Neural cell (in vitro differentiated cells): ENCODE data around the gene DYNC1I2. TPM values are rescaled to one million over a fixed set of nuclear protein-coding genes. Genes with fewer than 3 reads are reported as not detected.

Source experiments
- H2AFZ ChIP-seq: fragments of 200-600, 300-800 bp; sonication (generic), shearing (Covaris generic); 2 replicates; pipeline ENCODE4 v1.6.0; 2014; ENCODE audit warnings: low read depth, mild to moderate bottlenecking, antibody characterized with exemption, low read length, moderate library complexity
- H3F3A ChIP-seq: fragments of 200-600 bp; shearing (Covaris generic); 2 replicates; pipeline ENCODE4 v1.6.1; 2016; ENCODE audit warnings: mild to moderate bottlenecking, moderate library complexity, mixed read lengths, antibody characterized with exemption, low read length; ENCODE audit not compliant: insufficient read depth, poor library complexity, severe bottlenecking
- H3K27ac ChIP-seq: fragments of 200-600, 300-800 bp; sonication (generic), shearing (Covaris generic); 2 replicates; pipeline ENCODE4 v1.5.1; 2014; ENCODE audit warnings: mild to moderate bottlenecking, low read length, moderate library complexity
- H3K27me3 ChIP-seq: fragments of 300-800, 200-600 bp; sonication (generic), shearing (Covaris generic); 2 replicates; pipeline ENCODE4 v1.6.0; 2014; ENCODE audit warnings: mild to moderate bottlenecking, low read depth, low read length, moderate library complexity; ENCODE audit not compliant: insufficient read depth
- H3K36me3 ChIP-seq: fragments of 300-800, 200-600 bp; sonication (generic), shearing (Covaris generic); 2 replicates; pipeline ENCODE4 v1.5.1; 2014; ENCODE audit warnings: mild to moderate bottlenecking, antibody characterized with exemption, low read length, moderate library complexity; ENCODE audit not compliant: insufficient read depth
- H3K4me2 ChIP-seq: fragments of 300-800, 200-600 bp; sonication (generic), shearing (Covaris generic); 2 replicates; pipeline ENCODE4 v1.6.0; 2014; ENCODE audit warnings: mild to moderate bottlenecking, low read length
- H3K4me3 ChIP-seq: fragments of 300-800, 200-600 bp; sonication (generic), shearing (Covaris generic); 2 replicates; pipeline ENCODE4 v1.5.1; 2014; ENCODE audit warnings: mild to moderate bottlenecking, low read length, moderate library complexity
- H3K79me2 ChIP-seq: fragments of 200-600 bp; shearing (Covaris generic); replicated peaks from 2 replicates; pipeline ENCODE4 v1.6.0; 2014; ENCODE audit warnings: mild to moderate bottlenecking, low read length, moderate library complexity; ENCODE audit not compliant: insufficient read depth
- H3K9ac ChIP-seq: fragments of 300-800, 200-600 bp; sonication (generic), shearing (Covaris generic); 2 replicates; pipeline ENCODE4 v1.6.1; 2016; ENCODE audit warnings: mild to moderate bottlenecking, low read length, mixed read lengths
- H3K9me2 ChIP-seq: fragments of 200-600 bp; shearing (Covaris generic); 2 replicates; pipeline ENCODE4 v1.6.1; 2016; ENCODE audit warnings: mild to moderate bottlenecking, low read length, mixed read lengths; ENCODE audit not compliant: insufficient read depth
- H3K9me3 ChIP-seq: fragments of 200-600, 300-800 bp; sonication (generic), shearing (Covaris generic); 2 replicates; pipeline ENCODE4 v1.6.1; 2016; ENCODE audit warnings: mild to moderate bottlenecking, mixed run types, low read length, moderate library complexity, mixed read lengths
- H4K20me1 ChIP-seq: fragments of 200-600 bp; shearing (Covaris generic); 2 replicates; pipeline ENCODE4 v1.6.1; 2016; ENCODE audit warnings: mild to moderate bottlenecking, mixed run types; ENCODE audit not compliant: insufficient read depth
- EP300 ChIP-seq: fragments of 450-650 bp; conservative IDR thresholded peaks from 2 replicates; pipeline ENCODE4 v1.6.1; 2014; ENCODE audit warnings: antibody characterized with exemption, mild to moderate bottlenecking, moderate library complexity; ENCODE audit not compliant: poor library complexity, severe bottlenecking
- EZH2 ChIP-seq: fragments of 200-600, 300-800 bp; shearing (Covaris generic), sonication (generic); IDR thresholded peaks from 2 replicates; pipeline ENCODE4 v1.6.1; 2014; ENCODE audit warnings: antibody characterized with exemption, low read length, borderline replicate concordance, mild to moderate bottlenecking; ENCODE audit not compliant: insufficient read depth, poor library complexity, severe bottlenecking
- MXI1 ChIP-seq: fragments of 450-650 bp; conservative IDR thresholded peaks from 2 replicates; pipeline ENCODE4 v1.6.1; 2014; ENCODE audit warnings: antibody characterized with exemption, mild to moderate bottlenecking; ENCODE audit not compliant: poor library complexity, severe bottlenecking
- POLR2AphosphoS5 ChIP-seq: IDR thresholded peaks from 2 replicates; pipeline ENCODE4 v1.6.1; 2012
- RAD21 ChIP-seq: fragments of 450-650 bp; conservative IDR thresholded peaks from 2 replicates; pipeline ENCODE4 v1.6.1; 2014; ENCODE audit warnings: antibody characterized with exemption, mild to moderate bottlenecking, moderate library complexity
- SMC3 ChIP-seq: fragments of 450-650 bp; conservative IDR thresholded peaks from 2 replicates; pipeline ENCODE4 v1.6.1; 2014; ENCODE audit warnings: antibody characterized with exemption, mild to moderate bottlenecking, moderate library complexity; ENCODE audit not compliant: poor library complexity
- TAF1 ChIP-seq: IDR thresholded peaks from 2 replicates; pipeline ENCODE4 v1.6.1; 2012; ENCODE audit warnings: low read depth
- polyA minus RNA-seq: library from RNA; depleted of rRNA, polyadenylated mRNA; stranded (reverse); fragments of >200 nt; gene quantifications from 2 replicates; pipeline ENCODE4 v1.2.3, GENCODE V29; 2014
- polyA plus RNA-seq: library from polyadenylated mRNA; depleted of rRNA; stranded (reverse); fragments of >200 nt; gene quantifications from 2 replicates; pipeline ENCODE4 v1.2.3, GENCODE V29; 2014
- TF ChIP-seq, protein P1 (sequence below): fragments of 450-650 bp; IDR thresholded peaks from 2 replicates; pipeline ENCODE4 v1.5.1; 2014; ENCODE audit warnings: antibody characterized with exemption, mild to moderate bottlenecking, moderate library complexity; ENCODE audit not compliant: poor library complexity, severe bottlenecking
- TF ChIP-seq, protein P2 (sequence below): IDR thresholded peaks from 2 replicates; pipeline ENCODE4 v1.6.1; 2012; ENCODE audit warnings: borderline replicate concordance

The DYNC1I2 gene
- polyA plus RNA-seq (530 and 561 TPM in 2 replicates), polyA minus RNA-seq (391 and 451 TPM in 2 replicates)

DNA sequence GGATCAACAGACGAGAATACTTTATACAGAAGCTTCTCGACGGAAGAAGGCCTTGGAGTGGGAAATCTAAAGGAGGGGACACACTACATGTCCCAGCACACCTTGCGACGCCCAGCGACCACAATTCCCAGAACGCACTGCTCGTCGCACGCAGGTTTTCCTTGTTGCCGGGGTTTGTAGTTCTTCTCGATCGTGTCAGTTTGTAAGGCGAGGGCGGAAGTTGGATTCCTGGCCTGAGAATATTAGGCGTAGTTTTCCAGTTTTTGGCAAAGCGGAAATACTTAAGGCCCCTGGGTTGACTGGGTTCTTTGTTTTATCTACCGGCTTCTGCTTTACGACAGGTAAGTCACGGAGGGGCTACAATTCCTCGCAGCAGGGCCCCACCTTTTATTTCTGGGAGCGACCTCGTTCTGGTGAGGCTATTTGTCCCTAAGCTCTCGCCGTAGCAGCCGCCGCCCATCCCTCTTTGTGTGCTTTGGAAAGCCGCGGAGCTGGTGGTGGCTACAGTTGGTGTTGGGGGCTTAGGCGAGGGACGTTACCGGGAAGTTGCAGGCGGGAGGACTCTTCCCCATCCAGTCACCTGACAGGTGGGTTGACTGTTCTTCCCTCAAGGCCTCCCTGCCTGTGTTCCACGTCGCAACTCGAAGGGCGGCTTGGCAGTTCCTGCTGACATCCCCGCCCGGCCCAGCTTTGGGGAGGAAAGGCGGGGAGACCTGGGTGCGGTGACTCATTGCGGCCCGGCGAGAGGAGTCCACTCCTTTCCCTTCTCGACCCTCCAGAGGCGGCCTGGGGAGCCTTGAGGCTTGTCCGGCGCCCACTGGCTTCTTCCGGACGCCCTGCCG lies at the start of gene DYNC1I2:
Gene DYNC1I2 (plus strand): TSS at position 183 of the 842 bp plus-strand sequence. CDS start 2,687 bp downstream, outside the sequence.
- Histone ChIP-seq H3K27me3 (no peaks in the 10 kb centered on the region), H2AFZ (peak within 1 kb of the TSS; percentile 84), H3K79me2 (peaks cover 50% of the 10 kb centered on the region), H4K20me1 (no peaks in the 10 kb centered on the region), H3K4me2 (peak within 1 kb of the TSS; percentile 90), H3K9ac (peak within 1 kb of the TSS; percentile 88), H3K9me2 (no peaks in the 10 kb centered on the region), H3K36me3 (peaks cover 10% of the 10 kb centered on the region), H3K9me3 (no peaks in the 10 kb centered on the region), H3K4me3 (peak within 1 kb of the TSS; percentile 94), H3F3A (no peaks in the 10 kb centered on the region), H3K27ac (peak within 1 kb of the TSS; percentile 81)
- TF ChIP-seq, protein P1, sequence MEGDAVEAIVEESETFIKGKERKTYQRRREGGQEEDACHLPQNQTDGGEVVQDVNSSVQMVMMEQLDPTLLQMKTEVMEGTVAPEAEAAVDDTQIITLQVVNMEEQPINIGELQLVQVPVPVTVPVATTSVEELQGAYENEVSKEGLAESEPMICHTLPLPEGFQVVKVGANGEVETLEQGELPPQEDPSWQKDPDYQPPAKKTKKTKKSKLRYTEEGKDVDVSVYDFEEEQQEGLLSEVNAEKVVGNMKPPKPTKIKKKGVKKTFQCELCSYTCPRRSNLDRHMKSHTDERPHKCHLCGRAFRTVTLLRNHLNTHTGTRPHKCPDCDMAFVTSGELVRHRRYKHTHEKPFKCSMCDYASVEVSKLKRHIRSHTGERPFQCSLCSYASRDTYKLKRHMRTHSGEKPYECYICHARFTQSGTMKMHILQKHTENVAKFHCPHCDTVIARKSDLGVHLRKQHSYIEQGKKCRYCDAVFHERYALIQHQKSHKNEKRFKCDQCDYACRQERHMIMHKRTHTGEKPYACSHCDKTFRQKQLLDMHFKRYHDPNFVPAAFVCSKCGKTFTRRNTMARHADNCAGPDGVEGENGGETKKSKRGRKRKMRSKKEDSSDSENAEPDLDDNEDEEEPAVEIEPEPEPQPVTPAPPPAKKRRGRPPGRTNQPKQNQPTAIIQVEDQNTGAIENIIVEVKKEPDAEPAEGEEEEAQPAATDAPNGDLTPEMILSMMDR: peak; percentile 40
- TF ChIP-seq, protein P2, sequence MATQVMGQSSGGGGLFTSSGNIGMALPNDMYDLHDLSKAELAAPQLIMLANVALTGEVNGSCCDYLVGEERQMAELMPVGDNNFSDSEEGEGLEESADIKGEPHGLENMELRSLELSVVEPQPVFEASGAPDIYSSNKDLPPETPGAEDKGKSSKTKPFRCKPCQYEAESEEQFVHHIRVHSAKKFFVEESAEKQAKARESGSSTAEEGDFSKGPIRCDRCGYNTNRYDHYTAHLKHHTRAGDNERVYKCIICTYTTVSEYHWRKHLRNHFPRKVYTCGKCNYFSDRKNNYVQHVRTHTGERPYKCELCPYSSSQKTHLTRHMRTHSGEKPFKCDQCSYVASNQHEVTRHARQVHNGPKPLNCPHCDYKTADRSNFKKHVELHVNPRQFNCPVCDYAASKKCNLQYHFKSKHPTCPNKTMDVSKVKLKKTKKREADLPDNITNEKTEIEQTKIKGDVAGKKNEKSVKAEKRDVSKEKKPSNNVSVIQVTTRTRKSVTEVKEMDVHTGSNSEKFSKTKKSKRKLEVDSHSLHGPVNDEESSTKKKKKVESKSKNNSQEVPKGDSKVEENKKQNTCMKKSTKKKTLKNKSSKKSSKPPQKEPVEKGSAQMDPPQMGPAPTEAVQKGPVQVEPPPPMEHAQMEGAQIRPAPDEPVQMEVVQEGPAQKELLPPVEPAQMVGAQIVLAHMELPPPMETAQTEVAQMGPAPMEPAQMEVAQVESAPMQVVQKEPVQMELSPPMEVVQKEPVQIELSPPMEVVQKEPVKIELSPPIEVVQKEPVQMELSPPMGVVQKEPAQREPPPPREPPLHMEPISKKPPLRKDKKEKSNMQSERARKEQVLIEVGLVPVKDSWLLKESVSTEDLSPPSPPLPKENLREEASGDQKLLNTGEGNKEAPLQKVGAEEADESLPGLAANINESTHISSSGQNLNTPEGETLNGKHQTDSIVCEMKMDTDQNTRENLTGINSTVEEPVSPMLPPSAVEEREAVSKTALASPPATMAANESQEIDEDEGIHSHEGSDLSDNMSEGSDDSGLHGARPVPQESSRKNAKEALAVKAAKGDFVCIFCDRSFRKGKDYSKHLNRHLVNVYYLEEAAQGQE: peak; percentile 85
- no peak for TF ChIP-seq EP300
- TF ChIP-seq POLR2AphosphoS5: peak; percentile 73
- TF ChIP-seq EZH2: no peak
- TF ChIP-seq MXI1: peak; percentile 64

DNA sequence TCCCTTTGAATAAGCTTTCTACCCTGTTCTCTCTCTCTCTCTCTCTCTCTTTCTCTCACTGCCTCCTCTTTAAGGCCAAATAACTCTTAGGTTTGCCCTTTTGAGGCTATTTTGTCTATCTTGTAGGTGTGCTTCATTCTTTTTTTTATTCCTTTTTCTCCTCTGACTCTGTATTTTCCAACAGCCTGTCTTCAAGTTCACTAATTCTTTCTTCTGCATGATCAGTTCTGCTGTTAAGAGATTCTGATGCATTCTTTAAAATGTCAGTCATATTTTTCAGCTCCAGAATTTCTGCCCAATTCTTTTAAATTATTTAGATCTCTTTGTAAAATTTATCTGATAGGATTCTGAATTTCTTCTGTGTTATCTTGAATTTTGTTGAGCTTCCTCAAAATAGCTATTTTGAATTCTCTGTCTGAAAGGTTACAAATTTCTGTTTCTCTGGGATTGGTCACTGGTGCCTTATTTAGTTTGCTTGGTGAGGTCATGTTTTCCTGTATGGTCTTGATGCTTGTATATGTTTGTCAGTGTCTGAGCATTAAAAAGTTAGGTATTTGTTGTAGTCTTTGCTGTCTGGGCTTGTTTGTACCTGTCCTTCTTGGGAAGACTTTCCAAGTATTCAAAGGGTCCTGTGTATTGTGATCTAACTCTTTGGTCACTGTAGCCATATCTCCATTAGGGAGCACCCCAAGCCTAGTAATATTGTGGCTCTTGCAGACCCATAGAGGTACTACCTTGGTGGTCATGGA lies 35.4 kb upstream of the DYNC1I2 start:
- Histone ChIP-seq H3K27ac (no peak overlapping the region), H3K4me3 (no peak overlapping the region), H3K36me3 (no peaks in the 10 kb centered on the region), H3K27me3 (no peaks in the 10 kb centered on the region), H3F3A (no peaks in the 10 kb centered on the region), H3K79me2 (no peaks in the 10 kb centered on the region), H3K9me2 (no peaks in the 10 kb centered on the region), H4K20me1 (no peaks in the 10 kb centered on the region), H2AFZ (no peak overlapping the region), H3K4me2 (no peak overlapping the region), H3K9ac (no peak overlapping the region), H3K9me3 (peaks cover 4% of the 10 kb centered on the region)
- TF ChIP-seq MXI1: no peak
- TF ChIP-seq EZH2: no peak
- TF ChIP-seq SMC3: no peak
- TF ChIP-seq EP300: no peak
- TF ChIP-seq TAF1: no peak
- TF ChIP-seq, protein P1: no peak
- TF ChIP-seq RAD21: no peak
- TF ChIP-seq POLR2AphosphoS5: no peak
- TF ChIP-seq, protein P2: no peak
